Gastrocnemius medialis (tissue), 4 donors: Measurements from ENCODE around the gene PLEKHH2.

Experiments
- CTCF ChIP-seq, 5 experiments: fragments of 450-650 bp in 3 of 5; fragments of 200-600 bp in 2 of 5; sonication (generic) in 2 of 5; IDR thresholded peaks in 4 of 5; conservative IDR thresholded peaks in 1 of 5; 1 replicate in 4 of 5; 2 replicates in 1 of 5; pipeline ENCODE4 v1.5.1; 2016 to 2019; ENCODE audit warnings: antibody characterized with exemption in 5 of 5, mild to moderate bottlenecking in 3 of 5, moderate library complexity in 3 of 5
- POLR2A ChIP-seq, 2 donors: fragments of 450-650 bp; IDR thresholded peaks; one replicate each; pipeline ENCODE4 v1.6.1; 2017; ENCODE audit warnings: antibody characterized with exemption in 2 of 2, mild to moderate bottlenecking in 2 of 2, moderate library complexity in 2 of 2

- no peak for TF ChIP-seq CTCF (IDR thresholded peaks at IDR 0.05 in 4 of 5, conservative IDR thresholded peaks at IDR 0.05 in 1 of 5)
- TF ChIP-seq POLR2A (IDR thresholded peaks at IDR 0.05): no peak
These were observed 55.5 kb downstream of the PLEKHH2 start for GRCh38 chr2:43692428-43692994.
